Tibial artery (tissue), 4 donors: ENCODE results near the gene COL20A1.

Experiments used
- DNase-seq, 2 donors: peaks; one replicate each; pipeline ENCODE4 v3.0.0-alpha.2; 2019
- H3K27ac ChIP-seq, 2 donors: fragments of 200-600 bp; sonication (generic) in 1 of 2; 1 replicate in 1 of 2; 2 replicates in 1 of 2; pipeline ENCODE4 v1.5.1; 2018 to 2019; ENCODE audit warnings: mild to moderate bottlenecking in 1 of 2
- H3K27me3 ChIP-seq, 2 donors: fragments of 200-600 bp; sonication (generic) in 1 of 2; one replicate each; pipeline versions ENCODE4 v1.5.1 to v1.6.0; 2016 to 2019
- H3K36me3 ChIP-seq, 3 donors: fragments of 200-600 bp; sonication (generic) in 2 of 3; one replicate each; pipeline ENCODE4 v1.5.1; 2016 to 2019; ENCODE audit warnings: mild to moderate bottlenecking in 2 of 3
- H3K4me1 ChIP-seq, 4 donors: fragments of 200-600 bp; sonication (generic) in 2 of 4; 1 replicate in 3 of 4; 2 replicates in 1 of 4; pipeline ENCODE4 v1.5.1; 2016 to 2019
- H3K4me3 ChIP-seq, 2 donors: fragments of 200-600 bp; sonication (generic) in 1 of 2; 1 replicate in 1 of 2; 2 replicates in 1 of 2; pipeline ENCODE4 v1.5.1; 2018 to 2019; ENCODE audit warnings: mild to moderate bottlenecking in 2 of 2
- H3K9me3 ChIP-seq, 3 donors: fragments of 200-600 bp; sonication (generic) in 1 of 3; one replicate each; pipeline ENCODE4 v1.5.1; 2016 to 2019
- intact Hi-C: fragments of 100-400 bp; cut with DNase I; formaldehyde crosslinking; loops from one replicate; pipeline ENCODE4 v1.15.0; 2023; ENCODE audit warnings: low total_unique reads
- TF ChIP-seq, protein P1 (sequence below), 2 experiments: fragments of 200-600 bp in 1 of 2; fragments of 450-650 bp in 1 of 2; IDR thresholded peaks; one replicate each; pipeline ENCODE4 v1.5.1; 2017 to 2019; ENCODE audit warnings: antibody characterized with exemption in 2 of 2, mild to moderate bottlenecking in 1 of 2, moderate library complexity in 1 of 2

The COL20A1 gene

DNA sequence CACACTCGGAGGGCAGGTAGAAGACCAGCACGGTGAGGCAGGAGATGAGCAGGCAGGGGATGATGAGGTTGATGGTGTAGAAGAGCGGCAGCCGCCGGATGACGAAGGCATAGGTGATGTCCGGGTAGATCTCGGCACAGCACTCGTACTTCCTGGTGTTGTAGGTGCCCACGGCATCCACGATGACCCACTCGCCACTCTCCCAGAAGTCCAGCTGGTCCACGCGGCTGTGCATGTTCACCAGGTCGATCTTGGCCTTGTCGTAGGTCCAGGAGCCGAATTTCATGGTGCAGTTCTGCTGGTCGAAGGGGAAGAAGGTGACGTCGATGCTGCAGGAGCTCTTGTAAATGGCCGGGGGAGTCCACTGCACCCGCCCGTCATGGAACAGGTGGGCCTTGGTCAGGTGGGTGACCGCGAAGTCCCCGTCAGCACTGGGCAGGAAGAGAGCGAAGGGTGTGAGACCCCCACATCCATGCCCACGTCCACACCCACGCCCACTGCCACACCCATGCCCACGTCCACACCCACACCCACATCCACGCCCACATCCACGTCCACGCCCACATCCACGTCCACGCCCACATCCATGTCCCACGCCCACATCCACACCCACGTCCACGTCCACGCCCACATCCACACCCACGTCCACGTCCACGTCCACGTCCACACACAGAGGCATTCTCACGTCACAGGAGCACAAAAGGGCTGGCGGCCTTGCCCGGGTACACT is 57.8 kb downstream of the COL20A1 start:
- Histone ChIP-seq H3K27me3 (peaks cover 0 to 63% of the 10 kb centered on the region in 2 donors), H3K36me3 (no peaks in the 10 kb centered on the region), H3K9me3 (no peaks in the 10 kb centered on the region), H3K27ac (no peak overlapping the region), H3K4me1 (peaks cover 0 to 16% (median 0%) of the 10 kb centered on the region in 4 donors), H3K4me3 (no peak overlapping the region)
- DNase-seq: no peak
- TF ChIP-seq, protein P1, sequence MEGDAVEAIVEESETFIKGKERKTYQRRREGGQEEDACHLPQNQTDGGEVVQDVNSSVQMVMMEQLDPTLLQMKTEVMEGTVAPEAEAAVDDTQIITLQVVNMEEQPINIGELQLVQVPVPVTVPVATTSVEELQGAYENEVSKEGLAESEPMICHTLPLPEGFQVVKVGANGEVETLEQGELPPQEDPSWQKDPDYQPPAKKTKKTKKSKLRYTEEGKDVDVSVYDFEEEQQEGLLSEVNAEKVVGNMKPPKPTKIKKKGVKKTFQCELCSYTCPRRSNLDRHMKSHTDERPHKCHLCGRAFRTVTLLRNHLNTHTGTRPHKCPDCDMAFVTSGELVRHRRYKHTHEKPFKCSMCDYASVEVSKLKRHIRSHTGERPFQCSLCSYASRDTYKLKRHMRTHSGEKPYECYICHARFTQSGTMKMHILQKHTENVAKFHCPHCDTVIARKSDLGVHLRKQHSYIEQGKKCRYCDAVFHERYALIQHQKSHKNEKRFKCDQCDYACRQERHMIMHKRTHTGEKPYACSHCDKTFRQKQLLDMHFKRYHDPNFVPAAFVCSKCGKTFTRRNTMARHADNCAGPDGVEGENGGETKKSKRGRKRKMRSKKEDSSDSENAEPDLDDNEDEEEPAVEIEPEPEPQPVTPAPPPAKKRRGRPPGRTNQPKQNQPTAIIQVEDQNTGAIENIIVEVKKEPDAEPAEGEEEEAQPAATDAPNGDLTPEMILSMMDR (IDR thresholded peaks at IDR 0.05): no peak
- intact Hi-C loops: no loop called here

DNA sequence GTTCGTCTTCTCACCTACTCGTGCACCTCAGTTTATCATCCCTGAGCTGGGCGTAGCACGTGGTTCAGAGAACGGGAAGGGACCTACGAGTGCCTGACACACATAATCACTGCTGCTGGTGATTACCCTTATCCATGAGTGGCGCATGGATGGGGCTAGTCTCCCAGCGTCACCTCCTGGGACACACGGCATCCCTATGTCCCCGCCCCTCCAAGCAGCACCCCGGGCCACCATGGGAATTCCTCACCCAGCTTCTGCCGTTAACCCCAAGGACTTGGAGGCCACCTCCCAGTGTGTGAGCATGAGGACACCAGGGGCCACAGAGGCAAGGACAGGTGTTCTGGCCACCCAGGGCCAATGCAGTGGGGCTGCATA is 58.3 kb downstream of the COL20A1 start:
- H3K4me3 ChIP-seq: no peak overlapping the region
- no peaks in the 10 kb centered on the region for H3K36me3 ChIP-seq
- TF ChIP-seq, protein P1 (IDR thresholded peaks at IDR 0.05): no peak
- no peak overlapping the region for H3K27ac ChIP-seq
- peaks cover 0 to 60% of the 10 kb centered on the region in 2 donors for H3K27me3 ChIP-seq
- peaks cover 0 to 11% (median 0%) of the 10 kb centered on the region in 4 donors for H3K4me1 ChIP-seq
- intact Hi-C loops: no loop called here
- no peaks in the 10 kb centered on the region for H3K9me3 ChIP-seq
- no peak for DNase-seq

DNA sequence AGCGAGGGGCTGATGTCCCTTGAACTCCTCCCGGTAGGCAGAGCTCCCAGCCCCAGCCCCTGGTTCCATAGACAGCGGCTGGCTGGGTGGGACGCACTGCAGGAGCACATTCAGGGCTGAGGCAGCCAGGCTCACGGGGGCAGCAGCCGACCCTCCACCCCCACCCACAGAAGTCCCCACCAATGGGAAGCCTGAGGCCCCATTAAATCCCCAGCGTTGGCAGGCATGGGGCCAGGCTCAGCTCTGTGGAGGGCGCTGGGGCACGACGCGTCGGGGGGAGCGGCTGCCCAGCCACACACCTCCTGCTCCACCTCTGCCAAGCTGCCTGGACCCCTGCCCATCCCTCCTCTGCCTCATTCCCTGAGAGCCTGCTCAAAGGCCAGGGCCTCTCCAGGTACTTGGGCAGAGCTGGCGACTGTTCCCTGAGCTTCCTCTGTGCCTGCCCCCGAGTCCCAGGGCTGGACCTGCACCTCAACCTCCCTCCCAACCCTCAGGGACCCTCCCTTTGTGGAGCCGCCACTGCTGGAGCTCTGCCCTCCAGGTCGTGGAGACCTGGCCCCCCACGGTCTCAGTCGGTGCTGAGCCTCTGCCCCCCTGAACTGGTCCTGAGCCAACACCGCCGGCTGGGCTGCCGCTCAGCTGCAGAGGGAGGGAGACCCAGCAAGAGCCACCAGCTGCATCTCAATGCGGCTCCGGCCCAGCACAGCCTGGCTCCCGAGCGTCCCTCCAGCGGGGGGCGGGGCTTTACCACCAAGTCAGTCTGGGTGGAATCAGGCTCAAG is 59.0 kb downstream of the COL20A1 start:
- peaks cover 0 to 58% of the 10 kb centered on the region in 2 donors for H3K27me3 ChIP-seq
- H3K36me3 ChIP-seq: no peaks in the 10 kb centered on the region
- intact Hi-C loops: no loop called here
- H3K9me3 ChIP-seq: no peaks in the 10 kb centered on the region
- H3K27ac ChIP-seq: no peak overlapping the region
- no peak overlapping the region for H3K4me3 ChIP-seq
- DNase-seq: no peak
- TF ChIP-seq, protein P1 (IDR thresholded peaks at IDR 0.05): no peak
- peaks cover 0 to 11% (median 0%) of the 10 kb centered on the region in 4 donors for H3K4me1 ChIP-seq

DNA sequence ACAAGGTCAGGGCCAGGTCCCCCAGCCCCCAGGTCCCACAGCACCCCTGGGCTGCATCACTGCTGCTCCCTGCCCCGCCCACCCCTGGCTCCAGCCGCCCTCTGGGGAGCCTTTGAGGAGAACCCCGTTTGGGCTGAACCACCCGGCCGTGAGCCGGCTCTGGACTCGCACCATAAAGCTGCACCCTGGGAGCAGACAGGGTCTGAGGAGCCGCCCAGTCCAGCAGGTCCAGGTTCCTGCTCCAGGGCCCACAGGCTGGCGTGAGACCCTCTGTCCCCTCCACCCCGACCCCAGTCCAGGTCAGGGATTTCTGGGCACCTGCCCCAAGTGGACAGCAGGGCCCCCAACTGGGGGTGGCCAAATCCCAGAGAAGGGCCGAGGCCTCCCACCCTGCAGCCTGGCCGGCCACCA is 59.8 kb downstream of the COL20A1 start:
- H3K4me3 ChIP-seq: no peak overlapping the region
- H3K27me3 ChIP-seq: peaks cover 0 to 53% of the 10 kb centered on the region in 2 donors
- no peak for DNase-seq
- no peaks in the 10 kb centered on the region for H3K9me3 ChIP-seq
- H3K27ac ChIP-seq: no peak overlapping the region
- peaks cover 0 to 12% (median 0%) of the 10 kb centered on the region in 4 donors for H3K4me1 ChIP-seq
- TF ChIP-seq, protein P1 (IDR thresholded peaks at IDR 0.05): no peak
- no peaks in the 10 kb centered on the region for H3K36me3 ChIP-seq
- intact Hi-C loops: no loop called here

DNA sequence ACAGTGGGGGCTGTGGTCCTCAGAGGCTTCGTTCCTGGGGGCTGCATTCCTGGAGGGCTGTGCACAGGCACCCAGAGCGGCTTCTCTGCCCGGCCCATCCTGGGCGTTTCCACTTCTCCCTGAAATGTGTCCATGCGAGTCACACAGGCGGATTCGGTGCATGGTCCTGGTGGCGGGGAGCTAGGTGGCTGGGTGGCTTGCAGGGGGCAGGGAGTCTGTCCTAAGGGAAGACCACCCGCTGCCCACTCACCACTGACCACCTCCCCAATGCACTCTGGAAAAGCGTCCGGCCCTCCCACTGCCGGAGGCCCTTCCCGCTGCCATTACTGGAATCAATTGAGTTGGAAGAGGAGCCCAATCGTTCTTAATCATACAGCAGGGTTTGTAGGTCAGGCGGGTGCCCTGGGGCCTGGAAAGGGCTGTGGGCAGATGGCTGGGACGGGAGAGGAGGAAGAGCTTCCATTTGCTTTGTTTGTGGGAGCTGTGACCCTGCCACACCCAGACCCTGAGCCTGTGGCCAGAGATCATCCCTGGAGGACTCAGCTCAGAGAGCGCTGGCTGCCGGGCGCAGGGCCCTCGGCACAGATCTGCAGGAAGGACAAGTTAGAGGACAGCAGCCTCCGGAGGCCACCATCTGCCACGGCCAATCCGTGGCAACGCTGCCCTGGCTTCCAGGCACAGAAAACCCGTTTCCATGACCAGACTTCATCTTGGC is 61.8 kb downstream of the COL20A1 start:
- no peak overlapping the region for H3K4me3 ChIP-seq
- peaks cover 0 to 57% of the 10 kb centered on the region in 2 donors for H3K27me3 ChIP-seq
- H3K36me3 ChIP-seq: no peaks in the 10 kb centered on the region
- no peak overlapping the region for H3K27ac ChIP-seq
- intact Hi-C loops: no loop called here
- TF ChIP-seq, protein P1 (IDR thresholded peaks at IDR 0.05): no peak
- DNase-seq: no peak
- H3K9me3 ChIP-seq: no peaks in the 10 kb centered on the region
- peaks cover 0 to 17% (median 0%) of the 10 kb centered on the region in 4 donors for H3K4me1 ChIP-seq
